GM19099 (cell line): ENCODE results near the gene DNAH17.

Source experiments
- POLR2A ChIP-seq: IDR thresholded peaks from 3 replicates; pipeline ENCODE4 v1.6.1; 2011; ENCODE audit warnings: low read depth; ENCODE audit not compliant: insufficient read length; ENCODE audit errors: extremely low read depth

The DNAH17 gene

DNA sequence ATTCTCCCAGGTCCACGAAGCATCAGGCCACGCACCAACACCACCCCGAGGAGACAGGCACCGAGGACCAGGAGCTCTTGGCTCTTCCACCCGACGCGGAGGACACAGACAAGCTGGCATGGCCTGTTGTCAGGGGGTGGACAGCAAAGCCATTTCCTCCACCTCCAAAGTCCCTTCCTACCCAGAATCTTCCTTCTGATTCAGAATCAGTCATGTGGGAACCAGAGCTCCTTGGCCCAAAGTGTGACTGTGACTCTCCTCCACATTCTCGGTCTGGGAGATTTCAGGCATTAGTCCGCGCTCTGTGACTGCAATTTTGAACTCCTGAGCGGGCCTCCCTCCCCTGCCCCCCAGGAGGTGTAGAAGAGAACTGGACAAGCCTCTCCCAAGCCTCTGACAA, 9.2 kb downstream of the DNAH17 start:
- TF ChIP-seq POLR2A: no peak

DNA sequence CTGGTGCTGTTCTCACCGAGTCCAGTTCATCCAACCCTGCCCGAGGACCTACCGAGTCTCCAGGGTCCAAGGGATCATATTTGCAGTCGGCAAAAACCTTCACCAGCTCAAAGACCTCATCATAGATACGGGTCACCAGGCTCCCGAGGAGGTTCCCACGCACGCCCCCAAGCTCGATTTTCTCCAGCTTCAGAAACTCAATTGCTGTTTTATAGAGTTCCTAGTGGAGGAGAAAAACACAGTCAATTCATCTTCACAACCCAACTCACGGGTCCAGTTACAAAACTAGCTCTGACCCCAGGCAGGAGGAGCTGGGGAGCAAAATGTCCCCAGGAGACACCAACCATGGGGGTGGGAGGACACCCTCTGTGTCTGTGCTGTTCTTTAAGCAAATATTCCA, 10.2 kb downstream of the DNAH17 start:
- no peak for TF ChIP-seq POLR2A

DNA sequence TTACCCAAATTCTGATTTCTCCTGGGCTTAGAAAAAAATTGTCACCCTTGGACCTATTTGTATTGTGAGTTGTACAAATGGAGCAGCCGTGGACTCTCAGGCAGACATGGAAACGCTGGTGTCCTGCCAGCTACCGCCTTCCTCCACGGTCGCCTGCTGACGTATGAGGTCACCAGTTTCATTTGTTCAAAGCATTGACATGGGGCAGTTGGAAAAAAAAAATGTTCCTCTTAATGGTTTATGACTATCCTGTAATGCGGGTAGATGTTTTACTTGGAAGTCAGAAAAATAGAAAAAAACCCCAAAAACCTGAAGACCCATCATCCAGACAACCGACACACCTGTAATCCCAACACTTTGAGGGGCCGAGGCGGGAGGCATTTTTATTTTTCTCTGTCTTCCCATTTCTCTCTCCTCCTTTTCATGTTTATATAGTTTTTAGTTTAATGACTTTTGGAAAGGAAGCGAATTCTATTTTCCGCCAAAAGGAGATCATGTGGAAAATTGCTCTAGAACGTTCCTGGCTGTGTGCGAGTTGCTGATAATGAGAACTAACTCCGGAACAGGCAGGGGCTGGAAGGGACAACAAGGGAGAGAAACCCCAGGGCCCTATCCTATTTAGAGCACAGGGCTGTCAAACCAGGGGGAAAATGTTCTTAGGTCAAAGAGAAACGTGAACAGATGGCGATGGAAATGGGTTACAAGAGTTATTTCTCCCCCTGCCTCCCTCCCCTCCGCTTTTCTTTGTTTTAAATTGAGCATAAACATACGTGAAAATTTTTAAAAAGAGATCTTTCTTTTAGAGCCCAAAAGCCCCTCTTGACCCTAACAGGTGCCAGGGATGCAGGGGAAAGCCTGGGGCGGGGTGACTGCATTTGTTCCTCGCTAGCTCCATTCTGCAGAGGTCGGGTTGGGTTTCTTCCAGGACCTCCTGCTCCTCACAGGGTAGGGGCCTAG, 13.7 kb downstream of the DNAH17 start:
- TF ChIP-seq POLR2A: no peak

DNA sequence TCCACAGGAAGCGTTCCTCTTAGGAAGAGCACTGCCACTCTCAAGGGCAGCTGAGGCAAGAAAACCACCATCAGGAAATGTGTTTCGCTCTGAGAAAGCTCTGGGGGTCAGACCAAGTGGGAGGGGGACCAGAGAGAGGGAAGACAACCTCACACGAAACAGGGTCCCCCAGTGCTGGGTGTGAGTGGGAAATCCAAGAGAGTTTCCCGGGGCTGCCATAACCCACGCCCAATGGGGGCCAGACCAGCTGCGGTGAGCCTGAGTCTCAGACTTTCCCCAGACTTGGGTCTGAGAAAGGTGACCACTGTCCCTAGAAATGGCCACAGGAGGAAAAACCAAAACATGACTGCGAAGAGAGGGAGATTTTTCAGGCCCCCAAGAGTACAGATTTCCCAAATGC, 14.5 kb downstream of the DNAH17 start:
- no peak for TF ChIP-seq POLR2A

DNA sequence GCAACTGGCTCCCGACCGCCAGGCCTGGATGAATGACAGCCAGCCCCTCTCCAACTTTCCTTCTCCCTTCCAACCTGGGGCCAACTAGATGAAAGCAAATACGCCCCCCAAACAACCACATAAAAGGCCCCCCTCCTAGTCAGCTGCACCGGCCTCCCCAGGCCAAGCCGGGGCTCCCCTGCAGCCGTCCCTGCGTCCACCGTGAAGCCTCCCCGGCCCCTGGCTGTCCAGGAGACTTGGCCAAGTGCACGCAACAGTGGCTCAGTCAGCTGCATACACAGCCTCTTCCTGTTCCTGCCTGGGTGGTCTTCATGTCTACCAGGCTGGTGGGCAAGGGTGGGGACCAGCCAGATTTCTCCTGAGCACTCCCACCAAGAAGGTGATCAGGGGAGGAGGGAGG, 16.0 kb downstream of the DNAH17 start:
- no peak for TF ChIP-seq POLR2A

DNA sequence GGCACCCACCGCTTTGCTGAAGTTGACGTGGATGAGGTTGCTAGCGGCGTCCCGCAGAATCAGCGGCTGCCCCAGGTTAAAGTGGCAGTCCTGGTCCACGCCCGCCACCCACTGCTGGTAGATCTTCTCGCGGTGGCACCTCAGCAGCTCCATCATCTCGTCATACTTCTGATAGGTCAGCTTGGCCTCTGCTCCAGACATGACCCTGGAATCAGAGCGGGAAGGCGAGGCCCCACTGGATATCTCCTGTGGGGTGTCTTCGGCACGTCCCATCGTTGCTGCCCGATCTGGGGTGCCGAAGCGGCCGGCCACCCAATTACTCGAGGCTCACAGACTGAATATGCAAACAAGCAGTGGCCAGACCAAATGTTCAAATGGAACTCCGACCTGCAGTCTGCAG, 16.5 kb downstream of the DNAH17 start:
- TF ChIP-seq POLR2A: no peak

DNA sequence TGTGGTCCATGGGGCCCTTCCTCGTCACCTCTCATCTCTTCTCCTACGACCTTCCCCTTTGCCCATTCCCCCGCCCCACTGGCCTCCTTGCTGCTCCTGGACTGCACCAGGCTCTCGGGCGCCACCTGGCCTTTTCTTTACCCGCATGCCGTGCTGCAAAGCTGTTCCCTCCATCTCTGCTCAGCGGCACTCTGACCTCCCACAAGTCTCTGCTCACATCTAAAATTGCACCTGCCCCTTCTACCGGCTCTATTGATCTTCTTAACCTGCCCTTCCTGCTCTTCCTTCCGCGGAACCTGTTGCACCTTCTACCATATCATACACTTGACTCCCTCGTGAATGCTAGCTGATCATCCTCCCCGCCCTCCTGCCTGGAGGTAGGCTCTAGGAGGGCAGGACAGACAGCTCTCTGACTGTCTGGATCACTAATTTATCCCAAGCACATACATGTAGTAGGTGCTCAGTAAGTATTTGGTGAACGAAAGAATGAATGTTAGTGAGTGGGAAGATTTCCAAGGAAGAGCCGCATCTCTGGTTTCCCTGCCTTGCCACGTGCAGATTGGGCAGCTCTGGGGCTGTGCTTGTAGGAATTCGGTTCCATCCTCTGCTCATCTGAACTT, 17.3 kb downstream of the DNAH17 start:
- no peak for TF ChIP-seq POLR2A

DNA sequence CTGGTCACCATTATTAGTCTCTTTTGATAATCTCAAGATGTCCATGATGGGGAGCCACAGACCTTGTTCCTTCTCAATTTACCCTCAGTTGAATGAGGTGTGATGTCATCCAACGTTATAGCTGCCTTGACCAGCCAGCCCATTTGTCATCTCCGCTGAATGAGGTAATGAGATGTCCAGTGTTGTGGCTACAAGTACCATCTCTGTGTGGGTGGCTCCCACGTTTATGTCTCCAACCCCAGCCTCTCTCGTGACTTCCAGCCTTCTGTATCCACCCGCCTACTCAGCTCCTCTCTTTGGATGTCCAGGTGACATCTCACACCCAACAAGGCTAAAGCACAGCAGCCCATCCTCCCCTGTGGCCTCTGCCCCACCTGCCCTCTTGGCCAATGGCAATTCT, 18.2 kb downstream of the DNAH17 start:
- TF ChIP-seq POLR2A: no peak

DNA sequence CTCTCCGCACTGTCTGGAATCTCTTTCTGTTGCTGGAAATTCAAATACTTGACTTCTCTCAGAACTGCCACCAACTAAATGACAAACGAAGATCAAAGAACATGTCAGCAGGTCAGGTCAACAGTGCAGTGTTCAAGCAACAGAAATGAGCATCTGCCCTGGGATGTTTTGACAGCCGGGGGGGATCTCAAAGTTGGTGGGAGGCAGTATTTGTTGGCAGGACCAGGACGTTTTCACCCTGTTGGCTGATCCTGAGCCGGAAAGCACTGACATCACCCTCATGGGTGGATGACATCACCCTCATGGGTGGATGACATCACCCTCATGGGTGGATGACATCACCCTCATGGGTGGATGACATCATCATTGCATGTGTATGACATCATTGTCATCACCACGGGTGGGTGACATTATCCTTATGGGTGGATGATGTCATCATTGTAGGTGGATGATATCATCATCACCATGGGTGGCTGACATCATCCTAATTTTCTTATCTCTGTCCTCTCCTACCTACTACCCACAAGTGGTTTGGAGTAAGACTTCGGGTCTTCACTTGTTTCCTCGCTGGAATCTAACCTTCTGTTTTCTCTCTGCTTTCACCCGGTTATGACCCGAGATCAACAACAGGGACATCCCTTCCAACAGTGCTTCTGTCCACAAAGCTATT, 18.9 kb downstream of the DNAH17 start:
- no peak for TF ChIP-seq POLR2A

DNA sequence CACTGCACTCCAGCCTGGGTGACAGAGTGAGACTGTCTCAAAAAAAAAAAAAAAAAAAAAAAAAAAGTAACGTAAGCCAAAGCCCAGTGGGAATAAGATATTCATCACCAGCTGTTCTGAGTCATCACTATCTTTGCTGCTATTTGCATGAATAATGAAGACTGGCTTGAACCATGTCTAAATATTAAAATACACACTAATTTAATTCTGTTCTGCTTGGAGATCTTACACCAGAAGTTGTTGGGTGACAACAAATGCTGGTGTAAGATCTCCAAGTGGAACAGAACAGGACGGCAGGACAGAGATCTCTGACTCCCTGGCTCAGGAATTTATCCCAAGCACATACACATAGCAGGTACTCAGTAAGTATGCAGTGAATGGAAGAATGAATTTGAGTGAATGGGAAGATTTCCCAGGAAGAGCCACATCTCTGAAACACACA, 19.6 kb downstream of the DNAH17 start:
- TF ChIP-seq POLR2A: no peak

DNA sequence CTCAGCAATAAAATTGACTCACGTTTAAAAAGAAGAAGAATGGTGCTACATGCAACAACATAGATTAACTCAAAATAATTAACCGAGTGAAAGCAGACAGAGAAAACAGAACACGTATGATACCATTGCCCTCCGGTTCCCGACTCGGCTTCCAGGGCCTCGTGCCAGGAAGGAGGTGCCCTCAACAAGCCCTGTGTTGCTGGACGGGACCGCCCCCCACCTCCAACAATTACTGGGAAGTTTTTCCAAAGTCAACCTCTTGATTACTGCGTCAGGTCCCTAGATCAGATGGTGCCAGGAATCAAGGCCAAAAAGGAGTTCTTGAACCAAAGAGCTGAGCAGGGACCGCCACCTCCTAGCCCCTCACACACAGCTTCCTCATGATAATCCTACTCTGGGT, 20.4 kb downstream of the DNAH17 start:
- TF ChIP-seq POLR2A: no peak

DNA sequence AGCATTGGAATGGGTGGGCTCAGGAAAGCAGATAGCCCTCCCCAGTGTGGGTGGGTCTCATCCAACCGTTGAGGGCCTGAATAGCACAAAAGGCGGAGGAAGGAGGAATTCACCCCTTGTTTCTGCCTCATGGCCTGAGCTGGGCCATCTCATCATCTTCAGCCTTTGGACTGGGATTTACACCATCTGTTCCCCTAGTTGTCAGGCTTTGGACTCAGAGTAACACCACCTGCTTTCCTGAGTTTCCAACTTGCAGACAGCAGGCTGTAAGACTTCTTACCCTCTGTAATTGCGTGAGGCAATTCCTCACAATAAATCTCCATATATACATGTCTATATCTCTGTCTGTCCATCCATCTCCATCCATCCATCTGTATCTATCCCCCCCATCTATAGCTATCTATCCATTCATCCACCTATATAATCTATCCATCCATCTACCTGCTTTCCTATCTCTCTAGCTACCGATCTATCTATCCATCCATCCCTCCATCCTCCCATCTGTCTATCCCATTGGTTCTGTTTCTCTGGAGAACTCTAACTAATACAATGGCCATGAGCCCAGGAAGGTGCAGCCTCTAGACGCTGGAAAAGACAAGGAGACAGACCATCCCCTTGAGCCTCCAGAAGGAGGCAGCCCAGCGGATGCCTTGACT, 21.3 kb downstream of the DNAH17 start:
- no peak for TF ChIP-seq POLR2A

DNA sequence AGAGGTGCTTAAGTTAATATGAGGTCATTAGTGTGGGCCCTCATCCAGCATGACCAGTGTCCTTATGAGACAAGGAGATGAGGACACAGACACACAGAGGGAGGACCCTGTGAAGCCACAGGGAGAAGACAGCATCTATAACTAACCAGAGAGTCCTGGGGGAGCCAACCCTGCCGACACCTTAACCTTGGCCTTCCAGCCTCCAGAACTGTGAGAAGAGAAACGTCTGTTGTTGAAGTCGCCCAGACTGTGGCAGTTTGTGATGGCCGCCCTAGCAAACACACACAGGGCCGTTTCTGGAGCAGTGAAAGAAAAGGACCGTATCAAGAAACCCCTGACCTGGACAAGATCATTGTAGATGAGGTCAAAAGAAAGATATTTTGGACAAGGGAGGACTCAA, 26.7 kb downstream of the DNAH17 start:
- no peak for TF ChIP-seq POLR2A

DNA sequence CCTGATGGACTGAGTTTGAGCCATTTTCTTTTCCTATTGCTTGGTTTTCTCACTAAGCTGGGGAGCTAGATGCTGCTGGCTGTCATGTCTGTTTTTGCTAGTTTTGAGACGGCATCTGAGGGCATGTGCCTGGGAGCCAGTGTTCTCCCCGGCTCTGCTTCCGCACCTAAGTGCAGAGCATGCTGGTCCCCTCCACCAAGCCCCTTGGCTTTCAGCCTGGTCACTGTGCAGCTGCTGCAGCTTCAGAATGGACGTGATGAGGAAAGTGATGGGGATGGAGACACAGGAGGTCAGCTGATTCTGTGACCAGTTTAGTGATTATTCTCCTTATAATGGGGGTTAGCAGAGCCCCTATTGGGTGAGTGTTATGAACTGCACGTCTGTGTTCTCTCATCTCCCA, 28.5 kb downstream of the DNAH17 start:
- no peak for TF ChIP-seq POLR2A

DNA sequence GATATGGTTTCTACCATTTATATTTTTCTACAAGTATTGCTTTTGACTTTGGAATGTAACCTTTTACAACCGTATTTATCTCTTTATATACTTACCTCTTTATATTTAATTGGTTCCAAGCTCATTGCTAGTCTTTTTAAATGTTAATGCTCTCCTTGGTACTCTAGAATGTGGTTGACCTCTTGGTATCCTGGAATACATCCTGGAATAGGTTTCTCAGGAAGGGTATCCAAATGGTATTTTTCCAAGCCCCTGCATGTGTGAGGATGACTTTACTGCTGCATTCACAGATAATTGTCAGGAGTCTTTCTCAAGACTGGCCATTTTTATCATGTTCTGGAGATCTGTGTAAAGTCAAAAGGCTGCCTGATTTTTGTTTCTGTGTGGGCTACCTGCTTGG, 30.2 kb downstream of the DNAH17 start:
- TF ChIP-seq POLR2A: no peak

DNA sequence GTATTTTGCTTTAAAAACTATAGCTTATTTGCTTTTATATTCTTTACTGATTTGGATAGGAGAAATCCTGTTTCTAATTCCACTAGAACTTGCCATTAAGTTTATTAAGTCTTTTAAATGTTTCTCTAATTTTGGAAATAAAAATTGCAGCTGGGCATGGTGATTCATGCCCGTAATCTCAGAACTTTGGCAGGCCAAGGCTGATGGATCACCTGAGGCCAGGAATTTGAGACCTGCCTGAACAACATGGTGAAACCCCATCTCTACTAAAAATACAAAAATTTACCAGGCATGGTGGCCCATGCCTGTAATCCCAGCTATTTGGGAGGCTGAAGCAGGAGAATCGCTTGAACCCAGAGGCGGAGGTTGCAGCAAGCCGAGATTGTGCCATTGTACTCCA, 30.7 kb downstream of the DNAH17 start:
- no peak for TF ChIP-seq POLR2A
